HepG2 (cell line): ENCODE results near the gene GNPNAT1. TPM values are rescaled to one million over a fixed set of nuclear protein-coding genes. Genes with fewer than 3 reads are reported as not detected.

ENCODE experiments used
- CBX5 ChIP-seq: sonication (generic); formaldehyde crosslinking; IDR thresholded peaks from 2 replicates; pipeline ENCODE4 v1.4.0; 2020; ENCODE audit warnings: missing genetic modification reagents, borderline replicate concordance
- CC2D1A ChIP-seq: sonication (generic); formaldehyde crosslinking; IDR thresholded peaks from 2 replicates; pipeline ENCODE4 v1.8.1; 2023; ENCODE audit warnings: mild to moderate bottlenecking, missing genetic modification reagents
- CHD4 ChIP-seq: fragments of 200-600 bp; sonication (generic); IDR thresholded peaks from 2 replicates; pipeline ENCODE4 v1.7.0; 2017; ENCODE audit warnings: mild to moderate bottlenecking, low read length, borderline replicate concordance
- FOXJ3 ChIP-seq: sonication (generic); formaldehyde crosslinking; IDR thresholded peaks from 2 replicates; pipeline ENCODE4 v1.4.0; 2020; ENCODE audit warnings: missing genetic modification reagents, mild to moderate bottlenecking, borderline replicate concordance
- IRF2 ChIP-seq: IDR thresholded peaks from 2 replicates; pipeline ENCODE4 v1.6.1; 2018; ENCODE audit warnings: missing genetic modification reagents, missing compliant biosample characterization
- KLF11 ChIP-seq: IDR thresholded peaks from 2 replicates; pipeline ENCODE4 v1.6.1; 2016; ENCODE audit warnings: missing compliant biosample characterization
- KLF9 ChIP-seq: IDR thresholded peaks from 2 replicates; pipeline ENCODE4 v1.6.1; 2016; ENCODE audit warnings: low read depth
- KMT2A ChIP-seq: sonication (generic); formaldehyde crosslinking; IDR thresholded peaks from 2 replicates; pipeline ENCODE4 v1.4.0; 2020; ENCODE audit warnings: missing genetic modification reagents
- MEF2D ChIP-seq: sonication (generic); formaldehyde crosslinking; IDR thresholded peaks from 2 replicates; pipeline ENCODE4 v1.5.1; 2020; ENCODE audit warnings: mild to moderate bottlenecking, missing genetic modification reagents
- MXI1 ChIP-seq: IDR thresholded peaks from 3 replicates; pipeline ENCODE4 v1.6.1; 2012; ENCODE audit warnings: low read depth, low read length, inconsistent platforms, borderline replicate concordance
- NKX3-1 ChIP-seq: sonication (generic); formaldehyde crosslinking; IDR thresholded peaks from 2 replicates; pipeline ENCODE4 v1.5.0; 2020; ENCODE audit warnings: missing genetic modification reagents
- REPIN1 ChIP-seq: sonication (generic); formaldehyde crosslinking; IDR thresholded peaks from 2 replicates; pipeline ENCODE4 v1.8.0; 2022; ENCODE audit warnings: missing genetic modification reagents, low read depth, mild to moderate bottlenecking, borderline replicate concordance
- SIX4 ChIP-seq: sonication (generic); formaldehyde crosslinking; IDR thresholded peaks from 2 replicates; pipeline ENCODE4 v1.4.0; 2020; ENCODE audit warnings: missing genetic modification reagents
- SP1 ChIP-seq, 2 experiments: fragments of 450-650 bp in 1 of 2; sonication (generic) in 1 of 2; formaldehyde crosslinking in 1 of 2; IDR thresholded peaks; 2 replicates each; pipeline versions ENCODE4 v1.4.0 to v1.6.1; 2016 to 2020; ENCODE audit warnings: missing genetic modification reagents in 1 of 2
- TEAD3 ChIP-seq: optimal IDR thresholded peaks from 2 replicates; pipeline ENCODE3; 2016; ENCODE audit warnings: borderline replicate concordance
- ZNF180 ChIP-seq: sonication (generic); formaldehyde crosslinking; IDR thresholded peaks from 2 replicates; pipeline ENCODE4 v1.4.0; 2020; ENCODE audit warnings: low read depth, missing genetic modification reagents, borderline replicate concordance
- polyA plus RNA-seq, 8 experiments: library from polyadenylated mRNA; depleted of rRNA in 3 of 8; stranded (reverse) in 7 of 8; unstranded in 1 of 8; fragments of >200 nt; fragmentation: Illumina TruSeq in 4 of 8; extraction: Trizol in 4 of 8; gene quantifications; 2 replicates each; pipeline versions ENCODE4 v1.2.1 to v1.2.3, GENCODE V29; 2011 to 2016; ENCODE audit warnings: low read depth in 4 of 8, missing spikeins in 1 of 8, mixed read lengths in 1 of 8; ENCODE audit not compliant: insufficient read depth in 1 of 8
- total RNA-seq, 5 experiments: library from RNA; depleted of rRNA; stranded (reverse); fragments of >200 nt; fragmentation: Illumina TruSeq; extraction: Trizol; gene quantifications; 2 replicates each; pipeline ENCODE4 v1.2.3, GENCODE V29; 2016; ENCODE audit warnings: low read depth in 1 of 5
- TF ChIP-seq, protein P1 (sequence below): sonication (generic); formaldehyde crosslinking; IDR thresholded peaks from 2 replicates; pipeline ENCODE4 v1.4.0; 2020; ENCODE audit warnings: missing genetic modification reagents, borderline replicate concordance
- TF ChIP-seq, protein P2 (sequence below): sonication (generic); formaldehyde crosslinking; conservative IDR thresholded peaks from 2 replicates; pipeline ENCODE4 v1.4.0; 2020; ENCODE audit warnings: missing genetic modification reagents
- TF ChIP-seq, protein P3 (sequence below): sonication (generic); formaldehyde crosslinking; IDR thresholded peaks from 2 replicates; pipeline ENCODE4 v1.4.0; 2020; ENCODE audit warnings: missing genetic modification reagents, borderline replicate concordance
- TF ChIP-seq, protein P4 (sequence below): sonication (generic); formaldehyde crosslinking; conservative IDR thresholded peaks from 2 replicates; pipeline ENCODE4 v1.8.0; 2022; ENCODE audit warnings: mild to moderate bottlenecking, moderate library complexity, missing genetic modification reagents

The GNPNAT1 gene
- total and polyA plus RNA-seq, 2 of the 13 experiments (the other 11 are each of a cell fraction or from before 2014, with no cell fraction given) = 38.3 to 54.9 TPM

DNA sequence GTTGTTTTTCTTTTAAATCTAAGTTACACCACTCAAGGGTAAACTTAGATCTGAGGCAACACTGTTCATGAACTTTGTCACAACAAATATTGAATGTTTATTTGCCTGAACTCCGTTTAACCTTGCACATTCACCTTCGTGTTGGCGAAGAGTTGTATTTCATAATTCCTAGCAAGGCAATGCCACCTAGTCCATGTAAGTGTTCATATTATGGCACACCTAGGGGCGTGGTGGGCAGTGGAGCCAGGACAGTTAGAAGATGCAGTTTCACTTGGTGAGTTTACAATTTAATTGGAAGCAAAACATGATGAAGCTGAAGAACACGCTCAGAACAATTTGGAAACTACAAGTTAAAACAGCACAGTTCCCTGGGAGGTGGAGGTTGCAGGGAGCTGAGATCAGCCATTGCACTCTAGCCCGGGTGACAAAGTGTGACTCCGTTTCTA, 30.4 kb upstream of the GNPNAT1 start (continued):
- TF ChIP-seq KLF11 (peak; percentile 77; the same call in 1 of the 2 replicates), SP1 (IDR thresholded peaks at IDR 0.05) (no peak), SP1 (CRISPR knock-in tag; IDR thresholded peaks at IDR 0.05) (0 out of 2 replicates have a peak, but pooled peaks have one; percentile 22), ZNF180 (CRISPR knock-in tag) (no peak), REPIN1 (peak; percentile 85; the same call in 1 of the 2 replicates), KMT2A (CRISPR knock-in tag) (peak; percentile 47; the same call in 1 of the 2 replicates), CBX5 (CRISPR knock-in tag) (peak; percentile 45; the same call in 1 of the 2 replicates), KLF9 (CRISPR knock-in tag) (no peak), SIX4 (CRISPR knock-in tag) (peak; percentile 92), TEAD3 (CRISPR knock-in tag) (peak; percentile 88), CC2D1A (no peak), MXI1 (peak; percentile 48; the same call in 1 of the 3 replicates), FOXJ3 (peak; percentile 99), MEF2D (CRISPR knock-in tag) (peak; percentile 94), IRF2 (CRISPR knock-in tag) (peak; percentile 92), NKX3-1 (CRISPR knock-in tag) (no peak; the same call in 1 of the 2 replicates), CHD4 (no peak)
- TF ChIP-seq, protein P1, sequence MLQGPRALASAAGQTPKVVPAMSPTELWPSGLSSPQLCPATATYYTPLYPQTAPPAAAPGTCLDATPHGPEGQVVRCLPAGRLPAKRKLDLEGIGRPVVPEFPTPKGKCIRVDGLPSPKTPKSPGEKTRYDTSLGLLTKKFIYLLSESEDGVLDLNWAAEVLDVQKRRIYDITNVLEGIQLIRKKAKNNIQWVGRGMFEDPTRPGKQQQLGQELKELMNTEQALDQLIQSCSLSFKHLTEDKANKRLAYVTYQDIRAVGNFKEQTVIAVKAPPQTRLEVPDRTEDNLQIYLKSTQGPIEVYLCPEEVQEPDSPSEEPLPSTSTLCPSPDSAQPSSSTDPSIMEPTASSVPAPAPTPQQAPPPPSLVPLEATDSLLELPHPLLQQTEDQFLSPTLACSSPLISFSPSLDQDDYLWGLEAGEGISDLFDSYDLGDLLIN (CRISPR knock-in tag) = no peak
- TF ChIP-seq, protein P2, sequence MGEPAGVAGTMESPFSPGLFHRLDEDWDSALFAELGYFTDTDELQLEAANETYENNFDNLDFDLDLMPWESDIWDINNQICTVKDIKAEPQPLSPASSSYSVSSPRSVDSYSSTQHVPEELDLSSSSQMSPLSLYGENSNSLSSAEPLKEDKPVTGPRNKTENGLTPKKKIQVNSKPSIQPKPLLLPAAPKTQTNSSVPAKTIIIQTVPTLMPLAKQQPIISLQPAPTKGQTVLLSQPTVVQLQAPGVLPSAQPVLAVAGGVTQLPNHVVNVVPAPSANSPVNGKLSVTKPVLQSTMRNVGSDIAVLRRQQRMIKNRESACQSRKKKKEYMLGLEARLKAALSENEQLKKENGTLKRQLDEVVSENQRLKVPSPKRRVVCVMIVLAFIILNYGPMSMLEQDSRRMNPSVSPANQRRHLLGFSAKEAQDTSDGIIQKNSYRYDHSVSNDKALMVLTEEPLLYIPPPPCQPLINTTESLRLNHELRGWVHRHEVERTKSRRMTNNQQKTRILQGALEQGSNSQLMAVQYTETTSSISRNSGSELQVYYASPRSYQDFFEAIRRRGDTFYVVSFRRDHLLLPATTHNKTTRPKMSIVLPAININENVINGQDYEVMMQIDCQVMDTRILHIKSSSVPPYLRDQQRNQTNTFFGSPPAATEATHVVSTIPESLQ (CRISPR knock-in tag) = no peak
- TF ChIP-seq, protein P3, sequence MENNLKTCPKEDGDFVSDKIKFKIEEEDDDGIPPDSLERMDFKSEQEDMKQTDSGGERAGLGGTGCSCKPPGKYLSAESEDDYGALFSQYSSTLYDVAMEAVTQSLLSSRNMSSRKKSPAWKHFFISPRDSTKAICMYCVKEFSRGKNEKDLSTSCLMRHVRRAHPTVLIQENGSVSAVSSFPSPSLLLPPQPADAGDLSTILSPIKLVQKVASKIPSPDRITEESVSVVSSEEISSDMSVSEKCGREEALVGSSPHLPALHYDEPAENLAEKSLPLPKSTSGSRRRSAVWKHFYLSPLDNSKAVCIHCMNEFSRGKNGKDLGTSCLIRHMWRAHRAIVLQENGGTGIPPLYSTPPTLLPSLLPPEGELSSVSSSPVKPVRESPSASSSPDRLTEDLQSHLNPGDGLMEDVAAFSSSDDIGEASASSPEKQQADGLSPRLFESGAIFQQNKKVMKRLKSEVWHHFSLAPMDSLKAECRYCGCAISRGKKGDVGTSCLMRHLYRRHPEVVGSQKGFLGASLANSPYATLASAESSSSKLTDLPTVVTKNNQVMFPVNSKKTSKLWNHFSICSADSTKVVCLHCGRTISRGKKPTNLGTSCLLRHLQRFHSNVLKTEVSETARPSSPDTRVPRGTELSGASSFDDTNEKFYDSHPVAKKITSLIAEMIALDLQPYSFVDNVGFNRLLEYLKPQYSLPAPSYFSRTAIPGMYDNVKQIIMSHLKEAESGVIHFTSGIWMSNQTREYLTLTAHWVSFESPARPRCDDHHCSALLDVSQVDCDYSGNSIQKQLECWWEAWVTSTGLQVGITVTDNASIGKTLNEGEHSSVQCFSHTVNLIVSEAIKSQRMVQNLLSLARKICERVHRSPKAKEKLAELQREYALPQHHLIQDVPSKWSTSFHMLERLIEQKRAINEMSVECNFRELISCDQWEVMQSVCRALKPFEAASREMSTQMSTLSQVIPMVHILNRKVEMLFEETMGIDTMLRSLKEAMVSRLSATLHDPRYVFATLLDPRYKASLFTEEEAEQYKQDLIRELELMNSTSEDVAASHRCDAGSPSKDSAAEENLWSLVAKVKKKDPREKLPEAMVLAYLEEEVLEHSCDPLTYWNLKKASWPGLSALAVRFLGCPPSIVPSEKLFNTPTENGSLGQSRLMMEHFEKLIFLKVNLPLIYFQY (CRISPR knock-in tag) = no peak; the same call in 1 of the 2 replicates
- TF ChIP-seq, protein P4, sequence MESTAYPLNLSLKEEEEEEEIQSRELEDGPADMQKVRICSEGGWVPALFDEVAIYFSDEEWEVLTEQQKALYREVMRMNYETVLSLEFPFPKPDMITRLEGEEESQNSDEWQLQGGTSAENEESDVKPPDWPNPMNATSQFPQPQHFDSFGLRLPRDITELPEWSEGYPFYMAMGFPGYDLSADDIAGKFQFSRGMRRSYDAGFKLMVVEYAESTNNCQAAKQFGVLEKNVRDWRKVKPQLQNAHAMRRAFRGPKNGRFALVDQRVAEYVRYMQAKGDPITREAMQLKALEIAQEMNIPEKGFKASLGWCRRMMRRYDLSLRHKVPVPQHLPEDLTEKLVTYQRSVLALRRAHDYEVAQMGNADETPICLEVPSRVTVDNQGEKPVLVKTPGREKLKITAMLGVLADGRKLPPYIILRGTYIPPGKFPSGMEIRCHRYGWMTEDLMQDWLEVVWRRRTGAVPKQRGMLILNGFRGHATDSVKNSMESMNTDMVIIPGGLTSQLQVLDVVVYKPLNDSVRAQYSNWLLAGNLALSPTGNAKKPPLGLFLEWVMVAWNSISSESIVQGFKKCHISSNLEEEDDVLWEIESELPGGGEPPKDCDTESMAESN (CRISPR knock-in tag) = peak; percentile 87
